ENCODE results near the gene CDKAL1.
"Not testable (repeated sequence)": the region's sequence is repeated elsewhere in the genome, so short reads cannot be mapped to it uniquely, and the experiment has no call there.

The CDKAL1 gene

DNA sequence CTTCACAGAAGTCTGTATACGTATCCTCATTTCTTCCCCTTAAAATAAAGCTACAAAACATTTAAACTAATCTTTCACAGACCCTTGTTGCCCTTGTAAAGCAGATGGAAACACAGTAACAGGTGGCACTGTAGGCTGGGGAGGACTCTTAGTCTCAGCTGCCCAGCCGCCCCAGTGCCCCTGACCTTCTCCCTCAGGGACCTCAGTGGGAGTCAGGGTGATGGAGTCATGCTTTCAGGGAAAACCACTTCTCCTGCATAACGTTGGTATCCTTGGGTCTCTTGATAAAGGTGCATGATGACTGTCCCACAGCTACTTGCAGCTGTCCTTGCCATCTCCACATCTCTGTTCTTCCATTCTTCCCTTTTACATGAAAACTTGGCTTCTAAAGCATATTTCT, 198.6 kb downstream of the CDKAL1 start:
- DNase-seq (ENCODE audit: low read depth in 1 of 2, low spot score in 1 of 2) = no peak

GRCh38 chr6:20737912-20738311, 203.7 kb downstream of the CDKAL1 start:
- no peak for DNase-seq (ENCODE audit: low read depth in 1 of 2, low spot score in 1 of 2)

DNA sequence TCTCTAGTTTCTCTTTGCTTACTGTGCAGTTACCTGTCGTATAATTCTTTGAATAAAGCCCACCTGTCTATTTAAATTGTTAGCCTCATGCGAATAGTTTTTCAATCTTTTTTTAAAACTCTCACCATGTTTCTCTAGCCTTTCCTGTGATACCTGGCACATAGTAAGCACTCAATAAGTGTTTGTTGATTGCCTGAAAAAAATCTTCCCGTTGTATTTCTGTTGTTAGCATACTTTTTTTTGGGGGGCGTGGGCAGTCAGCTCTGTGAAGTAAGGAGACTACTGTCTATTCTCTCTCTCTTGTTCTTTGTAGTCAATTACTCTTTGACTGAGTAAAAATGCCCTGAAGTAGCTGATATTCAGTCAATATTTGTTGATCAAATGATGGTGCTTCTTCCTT, 205.8 kb downstream of the CDKAL1 start:
- DNase-seq (ENCODE audit: low read depth in 1 of 2, low spot score in 1 of 2) = no peak

DNA sequence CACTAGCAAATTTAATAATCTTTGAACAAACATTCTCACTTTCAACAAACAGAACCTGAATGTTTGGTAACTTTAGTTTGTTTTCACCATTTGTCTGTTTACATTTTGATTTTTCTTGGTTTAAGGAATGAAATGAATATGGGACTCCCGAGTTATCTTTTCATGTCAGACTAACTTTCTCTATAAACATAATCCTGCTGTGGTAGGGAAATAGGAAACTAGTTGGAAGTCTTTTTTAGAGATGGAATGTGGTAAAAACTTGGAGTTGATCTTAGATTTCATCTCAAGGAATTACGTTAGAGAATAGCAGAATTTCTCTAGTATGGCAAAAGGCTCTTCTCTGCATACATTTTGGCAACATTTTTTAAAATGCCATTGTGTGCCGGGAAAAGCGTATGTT, 206.5 kb downstream of the CDKAL1 start:
- no peak for DNase-seq (ENCODE audit: low read depth in 1 of 2, low spot score in 1 of 2)

- no peak for DNase-seq (ENCODE audit: low read depth in 1 of 2, low spot score in 1 of 2)
Measured at GRCh38 chr6:20741490-20741889, 207.2 kb downstream of the CDKAL1 start.

GRCh38 chr6:20744911-20745557, 210.8 kb downstream of the CDKAL1 start:
- no peak for DNase-seq (ENCODE audit: low read depth in 1 of 2, low spot score in 1 of 2)

- no peak for DNase-seq (ENCODE audit: low read depth in 1 of 2, low spot score in 1 of 2)
Measured at GRCh38 chr6:20746024-20746423, 211.8 kb downstream of the CDKAL1 start.

DNA sequence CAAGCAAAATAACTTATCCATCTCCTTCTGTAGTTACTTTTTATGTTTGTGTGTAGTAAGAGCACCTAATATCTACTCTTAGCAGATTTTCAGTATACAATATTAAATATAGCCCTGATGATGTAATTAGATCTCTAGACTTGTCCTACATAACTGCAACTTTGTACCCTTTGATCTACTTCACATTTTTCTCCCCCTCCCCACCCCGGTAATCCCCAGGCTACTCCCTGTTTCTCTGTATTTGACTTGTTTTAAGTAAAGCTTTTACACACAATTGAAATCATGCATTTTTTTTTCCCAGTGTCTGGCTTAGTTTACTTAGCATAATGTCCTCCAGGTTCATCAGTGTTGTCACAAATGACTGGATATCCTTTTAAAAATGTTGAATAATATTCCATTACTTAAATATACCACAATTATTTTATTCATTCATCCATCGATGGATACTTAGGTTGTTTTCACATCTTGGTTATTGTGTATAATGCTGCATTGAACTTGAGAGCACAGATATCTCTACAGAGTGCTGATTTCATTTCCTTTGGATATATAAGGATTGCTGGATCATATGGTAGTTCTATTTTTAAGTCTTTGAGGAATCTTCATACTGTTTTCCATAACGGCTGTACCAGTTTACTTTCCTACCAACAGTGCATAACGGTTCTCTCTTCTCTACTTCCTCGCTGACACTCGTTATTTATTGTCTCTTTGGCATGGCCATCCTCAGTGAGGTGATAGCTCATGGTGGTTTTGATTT, 212.7 kb downstream of the CDKAL1 start:
- DNase-seq (ENCODE audit: low read depth in 1 of 2, low spot score in 1 of 2) = no peak

DNA sequence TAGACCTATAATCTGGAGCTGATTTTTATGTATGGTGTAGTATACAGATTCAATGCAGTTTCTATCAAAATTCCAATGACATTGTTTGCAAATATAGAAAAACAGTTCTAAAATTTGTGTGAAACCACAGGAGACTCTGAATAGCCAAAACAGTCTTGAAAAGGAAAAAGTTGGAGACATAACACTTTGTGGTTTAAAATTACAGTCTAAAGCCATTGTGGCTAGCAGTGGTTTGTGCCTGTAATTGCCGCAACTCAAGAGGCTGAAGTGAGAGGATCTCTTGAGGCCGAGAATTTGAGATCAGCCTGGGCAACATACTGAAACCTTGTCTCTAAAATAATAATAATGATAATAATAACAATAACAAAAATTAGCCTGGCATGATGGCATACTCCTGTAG, 213.7 kb downstream of the CDKAL1 start:
- no peak for DNase-seq (ENCODE audit: low read depth in 1 of 2, low spot score in 1 of 2)

DNA sequence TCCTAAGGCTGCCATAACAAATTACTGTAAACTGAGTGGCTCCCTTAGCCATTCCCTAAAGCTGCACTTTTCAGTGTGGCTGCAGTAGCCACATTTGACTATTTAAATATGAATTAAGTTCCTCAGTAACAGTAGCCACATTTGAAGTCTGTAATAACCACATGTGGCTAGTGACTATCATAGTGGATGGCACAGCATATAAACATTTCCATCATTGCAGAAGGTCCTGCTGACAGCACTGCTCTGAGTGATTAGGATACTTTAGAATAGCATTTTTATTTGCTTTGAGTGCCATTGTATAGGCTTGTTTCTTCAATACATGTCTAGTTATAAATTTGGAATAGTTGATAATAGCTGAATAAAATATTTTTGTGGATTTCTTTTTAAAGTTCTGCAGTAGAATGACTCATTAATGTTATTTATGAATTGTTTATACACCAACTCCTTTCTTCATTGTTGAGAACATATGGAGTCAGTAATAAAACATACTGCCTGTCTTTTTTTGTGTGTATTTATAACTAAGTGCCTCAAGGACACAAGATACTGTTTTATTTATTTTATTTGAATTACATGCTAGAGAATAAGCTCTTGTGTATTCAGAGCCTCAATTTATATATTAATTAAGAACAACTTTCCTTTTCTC, 217.2 kb downstream of the CDKAL1 start:
- no peak for DNase-seq (ENCODE audit: low read depth in 1 of 2, low spot score in 1 of 2)

- no peak for DNase-seq (ENCODE audit: low read depth in 1 of 2, low spot score in 1 of 2)
Measured at GRCh38 chr6:20755631-20756030, 221.4 kb downstream of the CDKAL1 start.

GRCh38 chr6:20756584-20757147, 222.4 kb downstream of the CDKAL1 start:
- DNase-seq (ENCODE audit: low read depth in 1 of 2, low spot score in 1 of 2) = not testable (repeated sequence)

DNA sequence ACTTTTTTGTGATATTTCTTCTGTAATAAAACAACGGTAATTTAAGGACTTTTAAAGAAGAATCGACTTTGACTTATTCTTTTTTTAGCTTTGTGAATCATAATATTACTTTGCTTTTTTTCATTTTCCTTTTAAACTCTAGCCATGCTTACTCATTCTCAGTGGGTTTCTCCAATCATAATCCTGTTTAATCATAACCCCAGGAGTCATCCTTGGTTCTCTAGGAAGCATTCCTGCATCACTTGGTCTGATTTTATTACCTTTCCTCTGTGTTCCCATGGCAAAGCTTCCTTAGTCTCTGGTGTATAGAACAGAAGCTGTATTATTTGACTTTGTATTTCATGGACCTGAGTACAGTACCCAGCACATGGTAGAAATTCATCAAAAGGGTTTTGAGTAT, 223.5 kb downstream of the CDKAL1 start:
- DNase-seq (ENCODE audit: low read depth in 1 of 2, low spot score in 1 of 2) = no peak

- no peak for DNase-seq (ENCODE audit: low read depth in 1 of 2, low spot score in 1 of 2)
Measured at GRCh38 chr6:20763296-20763695, 229.0 kb downstream of the CDKAL1 start.

- DNase-seq (ENCODE audit: low read depth in 1 of 2, low spot score in 1 of 2) = no peak
Measured at GRCh38 chr6:20769631-20770030, 235.4 kb downstream of the CDKAL1 start.

- DNase-seq (ENCODE audit: low read depth in 1 of 2, low spot score in 1 of 2) = no peak
Measured at GRCh38 chr6:20770773-20771172, 236.5 kb downstream of the CDKAL1 start.

DNA sequence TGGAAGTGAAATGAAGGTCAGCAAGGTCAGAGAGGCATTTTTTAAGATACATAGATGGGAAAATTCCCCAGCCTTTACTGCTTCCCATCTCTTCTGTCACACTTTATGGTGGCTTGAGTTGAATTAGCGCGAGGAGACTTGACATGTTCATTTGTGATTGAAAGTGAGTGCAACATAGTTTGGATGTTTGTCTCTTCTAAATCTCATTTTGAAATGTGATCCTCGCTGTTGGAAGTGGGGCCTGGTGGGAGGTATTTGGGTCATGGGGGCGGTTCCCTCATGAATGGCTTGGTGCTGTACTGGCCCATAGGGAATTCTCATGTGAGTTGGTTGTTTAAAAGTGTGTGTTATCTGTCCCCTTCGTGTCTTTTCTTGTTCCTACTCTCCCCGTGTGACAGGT, 237.2 kb downstream of the CDKAL1 start:
- no peak for DNase-seq (ENCODE audit: low read depth in 1 of 2, low spot score in 1 of 2)

- DNase-seq (ENCODE audit: low read depth in 1 of 2, low spot score in 1 of 2) = no peak
Measured at GRCh38 chr6:20773822-20774221, 239.6 kb downstream of the CDKAL1 start.

GRCh38 chr6:20775981-20776380, 241.7 kb downstream of the CDKAL1 start:
- no peak for DNase-seq (ENCODE audit: low read depth in 1 of 2, low spot score in 1 of 2)

DNA sequence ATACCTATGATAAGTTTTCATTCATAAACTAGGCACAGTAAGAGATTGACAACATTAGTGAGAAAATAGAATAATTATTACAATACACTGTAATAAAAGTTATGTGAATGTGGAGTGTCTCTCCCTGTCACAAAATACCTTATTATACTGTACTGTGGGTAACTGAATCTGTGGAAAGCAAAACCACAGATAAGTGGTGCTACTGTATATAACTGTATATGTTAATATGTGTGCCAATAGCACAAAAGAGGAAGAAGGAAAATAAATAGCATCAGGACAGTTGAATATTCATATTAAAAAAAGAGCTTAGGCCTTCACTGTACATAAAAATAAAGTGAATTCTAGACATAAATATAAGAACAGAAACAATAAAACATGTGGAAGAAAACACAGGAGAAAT, 243.5 kb downstream of the CDKAL1 start:
- DNase-seq (ENCODE audit: low read depth in 1 of 2, low spot score in 1 of 2) = no peak

- DNase-seq (ENCODE audit: low read depth in 1 of 2, low spot score in 1 of 2) = no peak
Measured at GRCh38 chr6:20778459-20778858, 244.2 kb downstream of the CDKAL1 start.

- no peak for DNase-seq (ENCODE audit: low read depth in 1 of 2, low spot score in 1 of 2)
Measured at GRCh38 chr6:20778912-20779311, 244.7 kb downstream of the CDKAL1 start.

All from activated T-helper 1 cell treated with anti-CD3 and anti-CD28 coated beads, Interleukin-2, amount 50 U/mL, for 16 hours (primary cell).